ENCODE results near the gene GLIS1. TPM values are rescaled to one million over a fixed set of nuclear protein-coding genes. Genes with fewer than 3 reads are reported as not detected.

Gene GLIS1
- total and polyA plus RNA-seq, 2 of the 8 experiments (the other 6 are each of a cell fraction or from before 2014, with no cell fraction given), result 0.15 to 0.22 TPM

GRCh38 chr1:53769780-53770179, 30.8 kb upstream of the GLIS1 start:
- H3K14ac ChIP-seq (ENCODE audit: insufficient read length), result no peak overlapping the region
- H3K4me1 ChIP-seq (replicated peaks in 1 of 4; ENCODE audit: control insufficient read depth in 3 of 4, insufficient read depth in 4 of 4, low read length in 3 of 4), result no peaks in the 10 kb centered on the region; a peak in 1 of 7 replicates
- H3K79me1 ChIP-seq (ENCODE audit: low read depth, low read length), result no peaks in the 10 kb centered on the region
- H3K4ac ChIP-seq (replicated peaks; ENCODE audit: insufficient read length, low read depth, low read length), result no peak overlapping the region
- H2BK5ac ChIP-seq (ENCODE audit: low read depth, low read length), result no peak overlapping the region
- no peak overlapping the region for H2BK20ac ChIP-seq (ENCODE audit: low read length)
- no peak overlapping the region for H2AFZ ChIP-seq (ENCODE audit: low read length)
- no peaks in the 10 kb centered on the region for H3K27me3 ChIP-seq (replicated peaks in 1 of 4; ENCODE audit: control insufficient read depth in 3 of 4, extremely low read depth in 1 of 4, insufficient read depth in 3 of 4, low read length in 3 of 4)
- 85% methylated on average over 1 of the region's 1 CpG; no CpG with 5 or more reads in 1 of the 2 experiments for WGBS, 2 experiments (ENCODE audit: extremely low coverage in 1 of 2, insufficient coverage in 1 of 2, insufficient read length in 1 of 2, insufficient replicate concordance in 2 of 2, low coverage in 1 of 2, low lambda C conversion rate in 2 of 2, missing lambda C conversion rate in 1 of 2)
- H3K23me2 ChIP-seq (ENCODE audit: low read depth, low read length), result no peaks in the 10 kb centered on the region
- H4K5ac ChIP-seq (ENCODE audit: insufficient read length, low read depth, low read length), result no peak overlapping the region
- ChIA-PET POLR2A (ENCODE audit: partially characterized antibody) (no interaction called here), CTCF (ENCODE audit: partially characterized antibody) (interaction anchor here (0.5 to 1.5 kb wide), 3 partner anchors 17 to 190 kb away, joined by 3 to 5 read pairs (median 4); no protein-coding TSS in a partner anchor)
- FAIRE-seq, result no peak
- H3K27ac ChIP-seq (ENCODE audit: low read depth, low read length), result no peak overlapping the region
- H3K23ac ChIP-seq (ENCODE audit: insufficient read length), result no peak overlapping the region
- H4K8ac ChIP-seq (ENCODE audit: extremely low read depth, insufficient read depth, low read length), result no peak overlapping the region
- H3K79me2 ChIP-seq (ENCODE audit: control insufficient read depth in 1 of 2, insufficient read depth in 2 of 2, low read length in 2 of 2), result no peaks in the 10 kb centered on the region
- H2BK120ac ChIP-seq (replicated peaks; ENCODE audit: low read depth, low read length), result no peak overlapping the region
- H3K36me3 ChIP-seq (ENCODE audit: control insufficient read depth in 2 of 4, insufficient read depth in 4 of 4, low read length in 3 of 4), result peaks cover 6 to 48% (median 20%) of the 10 kb centered on the region in 4 experiments; a peak in 7 of 8 replicates
- H3K9ac ChIP-seq (replicated peaks in 1 of 4; ENCODE audit: extremely low read depth in 1 of 4, low read depth in 3 of 4, low read length in 3 of 4), result no peak overlapping the region
- no peak for DNase-seq (ENCODE audit: low read depth in 1 of 2, low spot score in 2 of 2)
- H3K4me3 ChIP-seq (ENCODE audit: extremely low read depth in 1 of 4, insufficient read depth in 2 of 4, low read depth in 3 of 4, low read length in 4 of 4), result no peak overlapping the region
- H2BK15ac ChIP-seq (ENCODE audit: low read length), result no peak overlapping the region
- H3K56ac ChIP-seq (replicated peaks; ENCODE audit: insufficient read length, low read depth, low read length), result no peak overlapping the region
- H3K9me3 ChIP-seq (ENCODE audit: insufficient read depth in 2 of 2, low read depth in 1 of 2, low read length in 1 of 2), result no peaks in the 10 kb centered on the region
- no peak overlapping the region for H4K91ac ChIP-seq (replicated peaks; ENCODE audit: insufficient read length, low read length)
- no peak overlapping the region for H3K4me2 ChIP-seq (ENCODE audit: insufficient read depth in 1 of 2, low read depth in 2 of 2, low read length in 2 of 2)
- no peak overlapping the region for H2BK12ac ChIP-seq (ENCODE audit: low read depth, low read length)
- TF ChIP-seq SP4 (IDR thresholded peaks at IDR 0.05; ENCODE audit: low read length), result no peak
- H3K18ac ChIP-seq (ENCODE audit: extremely low read depth, low read length), result no peak overlapping the region
- H4K20me1 ChIP-seq (replicated peaks in 1 of 2; ENCODE audit: control insufficient read depth in 1 of 2, insufficient read depth in 2 of 2, low read length in 2 of 2), result no peaks in the 10 kb centered on the region
- H2AK5ac ChIP-seq (ENCODE audit: low read depth, low read length), result no peak overlapping the region

All from H1 (cell line).